ENCODE measurements around the gene CD300LB. TPM values are rescaled to one million over a fixed set of nuclear protein-coding genes. Genes with fewer than 3 reads are reported as not detected.
"Not testable (repeated sequence)": the region's sequence is repeated elsewhere in the genome, so short reads cannot be mapped to it uniquely, and the experiment has no call there.

CD300LB gene
- total RNA-seq, 2 donors from 2014 or later: not detected

GRCh38 chr17:74574489-74575142 is 43.3 kb upstream of the CD300LB start:
- Histone ChIP-seq H3K36me3 (ENCODE audit: control insufficient read depth, insufficient read depth, low read length) (no peaks in the 10 kb centered on the region), H3K9me3 (ENCODE audit: control insufficient read depth, low read length) (no peaks in the 10 kb centered on the region), H3K4me3 (ENCODE audit: low read length) (no peak overlapping the region), H3K27ac (ENCODE audit: low read depth, low read length) (no peak overlapping the region), H3K9ac (ENCODE audit: extremely low read depth, low read length, poor library complexity, severe bottlenecking) (no peak overlapping the region), H3K27me3 (ENCODE audit: control insufficient read depth, insufficient read depth, low read length, poor library complexity, severe bottlenecking) (peaks cover 54% of the 10 kb centered on the region), H3K4me1 (ENCODE audit: control insufficient read depth, insufficient read depth, low read length) (peaks cover 4% of the 10 kb centered on the region)
- WGBS, 2 experiments (ENCODE audit: insufficient coverage in 1 of 2, insufficient read length in 1 of 2): 81 to 86% methylated on average over 4 to 5 of the region's 5 CpGs
- TF ChIP-seq, protein P1, sequence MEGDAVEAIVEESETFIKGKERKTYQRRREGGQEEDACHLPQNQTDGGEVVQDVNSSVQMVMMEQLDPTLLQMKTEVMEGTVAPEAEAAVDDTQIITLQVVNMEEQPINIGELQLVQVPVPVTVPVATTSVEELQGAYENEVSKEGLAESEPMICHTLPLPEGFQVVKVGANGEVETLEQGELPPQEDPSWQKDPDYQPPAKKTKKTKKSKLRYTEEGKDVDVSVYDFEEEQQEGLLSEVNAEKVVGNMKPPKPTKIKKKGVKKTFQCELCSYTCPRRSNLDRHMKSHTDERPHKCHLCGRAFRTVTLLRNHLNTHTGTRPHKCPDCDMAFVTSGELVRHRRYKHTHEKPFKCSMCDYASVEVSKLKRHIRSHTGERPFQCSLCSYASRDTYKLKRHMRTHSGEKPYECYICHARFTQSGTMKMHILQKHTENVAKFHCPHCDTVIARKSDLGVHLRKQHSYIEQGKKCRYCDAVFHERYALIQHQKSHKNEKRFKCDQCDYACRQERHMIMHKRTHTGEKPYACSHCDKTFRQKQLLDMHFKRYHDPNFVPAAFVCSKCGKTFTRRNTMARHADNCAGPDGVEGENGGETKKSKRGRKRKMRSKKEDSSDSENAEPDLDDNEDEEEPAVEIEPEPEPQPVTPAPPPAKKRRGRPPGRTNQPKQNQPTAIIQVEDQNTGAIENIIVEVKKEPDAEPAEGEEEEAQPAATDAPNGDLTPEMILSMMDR (conservative IDR thresholded peaks at IDR 0.05): no peak
- H3K9me3 Mint-ChIP-seq: no peaks in the 10 kb centered on the region
- H3K4me1 Mint-ChIP-seq: peaks cover 7% of the 10 kb centered on the region
- H3K36me3 Mint-ChIP-seq (ENCODE audit: low read depth): no peaks in the 10 kb centered on the region
- peaks cover 54% of the 10 kb centered on the region for H3K27me3 Mint-ChIP-seq (ENCODE audit: insufficient read depth)
- no peak for DNase-seq
- H3K27ac Mint-ChIP-seq: no peak overlapping the region
- H3K4me3 Mint-ChIP-seq: no peak overlapping the region

- not testable (repeated sequence) for H3K9me3 Mint-ChIP-seq; H3K4me1 ChIP-seq (ENCODE audit: control insufficient read depth, insufficient read depth, low read length); H3K9ac ChIP-seq (ENCODE audit: extremely low read depth, low read length, poor library complexity, severe bottlenecking); H3K9me3 ChIP-seq (ENCODE audit: control insufficient read depth, low read length); H3K4me3 Mint-ChIP-seq; DNase-seq; H3K27ac Mint-ChIP-seq; H3K4me3 ChIP-seq (ENCODE audit: low read length); H3K36me3 ChIP-seq (ENCODE audit: control insufficient read depth, insufficient read depth, low read length); H3K36me3 Mint-ChIP-seq (ENCODE audit: low read depth); H3K4me1 Mint-ChIP-seq; H3K27ac ChIP-seq (ENCODE audit: low read depth, low read length)
- peaks cover 52% of the 10 kb centered on the region for H3K27me3 Mint-ChIP-seq (ENCODE audit: insufficient read depth)
- peaks cover 62% of the 10 kb centered on the region for H3K27me3 ChIP-seq (ENCODE audit: control insufficient read depth, insufficient read depth, low read length, poor library complexity, severe bottlenecking)
Measured at GRCh38 chr17:74573635-74574034, 42.4 kb upstream of the CD300LB start.

- peaks cover 7% of the 10 kb centered on the region for H3K4me1 Mint-ChIP-seq
Measured at GRCh38 chr17:74573169-74573568, 41.9 kb upstream of the CD300LB start.

More at GRCh38 chr17:74573169-74573568, 41.9 kb upstream of the CD300LB start:
- no peak for DNase-seq
- TF ChIP-seq, protein P1 (conservative IDR thresholded peaks at IDR 0.05): peak; percentile 60
- H3K27me3 Mint-ChIP-seq (ENCODE audit: insufficient read depth): peaks cover 53% of the 10 kb centered on the region
- no peak overlapping the region for H3K27ac Mint-ChIP-seq
- H3K4me1 ChIP-seq (ENCODE audit: control insufficient read depth, insufficient read depth, low read length): peaks cover 4% of the 10 kb centered on the region
- no peak overlapping the region for H3K4me3 ChIP-seq (ENCODE audit: low read length)
- no peaks in the 10 kb centered on the region for H3K9me3 ChIP-seq (ENCODE audit: control insufficient read depth, low read length)
- WGBS, 2 experiments (ENCODE audit: insufficient coverage in 1 of 2, insufficient read length in 1 of 2): 90 to 94% methylated on average over 3 of the region's 3 CpGs
- no peaks in the 10 kb centered on the region for H3K36me3 Mint-ChIP-seq (ENCODE audit: low read depth)
- H3K27ac ChIP-seq (ENCODE audit: low read depth, low read length): no peak overlapping the region
- H3K36me3 ChIP-seq (ENCODE audit: control insufficient read depth, insufficient read depth, low read length): no peaks in the 10 kb centered on the region
- H3K27me3 ChIP-seq (ENCODE audit: control insufficient read depth, insufficient read depth, low read length, poor library complexity, severe bottlenecking): peaks cover 62% of the 10 kb centered on the region
- H3K9ac ChIP-seq (ENCODE audit: extremely low read depth, low read length, poor library complexity, severe bottlenecking): no peak overlapping the region
- no peaks in the 10 kb centered on the region for H3K9me3 Mint-ChIP-seq
- H3K4me3 Mint-ChIP-seq: no peak overlapping the region

All from endodermal cell (in vitro differentiated cells).